HG03060 (cell line): Measurements from ENCODE around the gene AMBRA1.

Source experiments
- ATAC-seq: cut with Tn5 transposase; IDR thresholded peaks from one replicate; pipeline ENCODE4 v1.9.1; 2021; ENCODE audit warnings: low read depth, moderate number of reproducible peaks; ENCODE audit not compliant: unreplicated experiment

The AMBRA1 gene

GRCh38 chr11:46480909-46481308, 112.9 kb downstream of the AMBRA1 start:
- no peak for ATAC-seq

GRCh38 chr11:46480166-46480726, 113.6 kb downstream of the AMBRA1 start:
- no peak for ATAC-seq

- ATAC-seq = no peak
These were observed 114.2 kb downstream of the AMBRA1 start for GRCh38 chr11:46479601-46480000.

GRCh38 chr11:46478196-46478595, 115.6 kb downstream of the AMBRA1 start:
- no peak for ATAC-seq

GRCh38 chr11:46477136-46477535, 116.7 kb downstream of the AMBRA1 start:
- no peak for ATAC-seq

- ATAC-seq = no peak
These were observed 117.8 kb downstream of the AMBRA1 start for GRCh38 chr11:46475926-46476545.

- ATAC-seq = no peak
These were observed 118.5 kb downstream of the AMBRA1 start for GRCh38 chr11:46475051-46475925.

- ATAC-seq = no peak
These were observed 121.2 kb downstream of the AMBRA1 start for GRCh38 chr11:46472662-46472994.

- no peak for ATAC-seq
These were observed 121.7 kb downstream of the AMBRA1 start for GRCh38 chr11:46471943-46472661.

GRCh38 chr11:46469926-46470325, 123.9 kb downstream of the AMBRA1 start:
- ATAC-seq = no peak

- no peak for ATAC-seq
These were observed 128.1 kb downstream of the AMBRA1 start for GRCh38 chr11:46465683-46466082.

- ATAC-seq = no peak
These were observed 130.0 kb downstream of the AMBRA1 start for GRCh38 chr11:46463701-46464421.

- no peak for ATAC-seq
These were observed 132.3 kb downstream of the AMBRA1 start for GRCh38 chr11:46461461-46461927.

GRCh38 chr11:46458491-46458890, 135.3 kb downstream of the AMBRA1 start:
- no peak for ATAC-seq

GRCh38 chr11:46457659-46458424, 136.0 kb downstream of the AMBRA1 start:
- ATAC-seq = no peak

- ATAC-seq = no peak
These were observed 136.8 kb downstream of the AMBRA1 start for GRCh38 chr11:46457021-46457420.

GRCh38 chr11:46456269-46457001, 137.4 kb downstream of the AMBRA1 start:
- no peak for ATAC-seq

GRCh38 chr11:46455834-46456233, 138.0 kb downstream of the AMBRA1 start:
- ATAC-seq = no peak

- ATAC-seq = no peak
These were observed 140.8 kb downstream of the AMBRA1 start for GRCh38 chr11:46452918-46453517.
